SK-N-SH (cell line): ENCODE results near the gene NLN.

Source experiments
- CHD2 ChIP-seq: fragments of 150-350 bp; IDR thresholded peaks from 2 replicates; pipeline ENCODE4 v1.6.1; 2018; ENCODE audit warnings: low read length; ENCODE audit not compliant: partially characterized antibody
- CTCF ChIP-seq: fragments of 200-600 bp; sonication (generic); IDR thresholded peaks from 2 replicates; pipeline ENCODE4 v1.6.1; 2017; ENCODE audit warnings: antibody characterized with exemption, mild to moderate bottlenecking, moderate library complexity
- FOSL2 ChIP-seq: IDR thresholded peaks from 2 replicates; pipeline ENCODE4 v1.4.0; 2012; ENCODE audit warnings: low read depth, mild to moderate bottlenecking, moderate library complexity, borderline replicate concordance
- JUND ChIP-seq: IDR thresholded peaks from 2 replicates; pipeline ENCODE4 v1.4.0; 2012
- POLR2AphosphoS5 ChIP-seq: IDR thresholded peaks from 2 replicates; pipeline ENCODE4 v1.6.1; 2012; ENCODE audit warnings: low read depth, low read length
- RAD21 ChIP-seq: IDR thresholded peaks from 2 replicates; pipeline ENCODE4 v1.6.1; 2012; ENCODE audit warnings: mild to moderate bottlenecking, low read length
- RCOR1 ChIP-seq: fragments of 150-350 bp; IDR thresholded peaks from 2 replicates; pipeline ENCODE4 v1.6.1; 2017; ENCODE audit warnings: antibody characterized with exemption, low read length
- RFX5 ChIP-seq: IDR thresholded peaks from 2 replicates; pipeline ENCODE4 v1.6.1; 2012; ENCODE audit warnings: mild to moderate bottlenecking, improper control_type of control experiment, low read length
- SIN3A ChIP-seq: IDR thresholded peaks from 2 replicates; pipeline ENCODE4 v1.6.1; 2012; ENCODE audit warnings: low read depth, mild to moderate bottlenecking, low read length, moderate library complexity, borderline replicate concordance
- SMC3 ChIP-seq: IDR thresholded peaks from 2 replicates; pipeline ENCODE4 v1.6.1; 2012; ENCODE audit warnings: low read depth, low read length, improper control_type of control experiment
- TCF12 ChIP-seq: IDR thresholded peaks from 2 replicates; pipeline ENCODE4 v1.4.0; 2012
- TEAD4 ChIP-seq: IDR thresholded peaks from 2 replicates; pipeline ENCODE4 v1.4.0; 2012; ENCODE audit warnings: mild to moderate bottlenecking, borderline replicate concordance; ENCODE audit not compliant: insufficient read depth
- YY1 ChIP-seq: IDR thresholded peaks from 2 replicates; pipeline ENCODE4 v1.4.0; 2012; ENCODE audit warnings: low read depth, mild to moderate bottlenecking
- TF ChIP-seq, protein P1 (sequence below): IDR thresholded peaks from 2 replicates; pipeline ENCODE4 v1.4.0; 2012; ENCODE audit warnings: low read depth, borderline replicate concordance

- no peak for TF ChIP-seq SMC3
- no peak for TF ChIP-seq CTCF
- TF ChIP-seq, protein P1, sequence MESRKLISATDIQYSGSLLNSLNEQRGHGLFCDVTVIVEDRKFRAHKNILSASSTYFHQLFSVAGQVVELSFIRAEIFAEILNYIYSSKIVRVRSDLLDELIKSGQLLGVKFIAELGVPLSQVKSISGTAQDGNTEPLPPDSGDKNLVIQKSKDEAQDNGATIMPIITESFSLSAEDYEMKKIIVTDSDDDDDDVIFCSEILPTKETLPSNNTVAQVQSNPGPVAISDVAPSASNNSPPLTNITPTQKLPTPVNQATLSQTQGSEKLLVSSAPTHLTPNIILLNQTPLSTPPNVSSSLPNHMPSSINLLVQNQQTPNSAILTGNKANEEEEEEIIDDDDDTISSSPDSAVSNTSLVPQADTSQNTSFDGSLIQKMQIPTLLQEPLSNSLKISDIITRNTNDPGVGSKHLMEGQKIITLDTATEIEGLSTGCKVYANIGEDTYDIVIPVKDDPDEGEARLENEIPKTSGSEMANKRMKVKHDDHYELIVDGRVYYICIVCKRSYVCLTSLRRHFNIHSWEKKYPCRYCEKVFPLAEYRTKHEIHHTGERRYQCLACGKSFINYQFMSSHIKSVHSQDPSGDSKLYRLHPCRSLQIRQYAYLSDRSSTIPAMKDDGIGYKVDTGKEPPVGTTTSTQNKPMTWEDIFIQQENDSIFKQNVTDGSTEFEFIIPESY: no peak
- no peak for TF ChIP-seq RCOR1
- no peak for TF ChIP-seq JUND
- TF ChIP-seq TEAD4: no peak
- no peak for TF ChIP-seq POLR2AphosphoS5
- TF ChIP-seq RFX5: no peak
- TF ChIP-seq YY1: peak; percentile 55; the same call in 1 of the 2 replicates
- no peak for TF ChIP-seq FOSL2
- no peak for TF ChIP-seq SIN3A
- no peak for TF ChIP-seq TCF12
- TF ChIP-seq CHD2: no peak
- no peak for TF ChIP-seq RAD21
Measured at GRCh38 chr5:65722575-65723403, 784 bp downstream of the NLN start.
